Measurements from ENCODE around the gene POLA1.

DNA sequence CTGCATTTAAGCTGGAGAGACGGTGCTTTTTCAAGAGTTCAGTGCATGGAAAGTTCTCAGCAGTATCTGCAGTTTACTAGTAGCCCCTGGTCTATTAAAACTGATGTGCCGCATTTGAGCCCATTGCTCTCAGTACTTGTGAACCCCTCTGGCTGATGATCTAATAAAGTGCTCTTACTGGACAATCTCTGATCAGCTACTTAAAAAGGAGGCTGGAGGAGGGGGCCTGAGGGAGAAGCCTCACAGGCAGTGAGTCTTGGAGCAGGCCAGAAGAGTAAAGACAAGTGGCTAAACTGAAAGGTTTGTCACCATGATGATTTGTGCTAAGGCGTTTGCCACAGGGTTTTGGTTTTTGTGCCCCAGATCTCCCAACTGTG, 183.6 kb downstream of the POLA1 start:
- no peak for TF ChIP-seq EZH2phosphoT487 (IDR thresholded peaks at IDR 0.05; ENCODE audit: low read depth, severe bottlenecking, unreplicated experiment)
- TF ChIP-seq, protein P1, sequence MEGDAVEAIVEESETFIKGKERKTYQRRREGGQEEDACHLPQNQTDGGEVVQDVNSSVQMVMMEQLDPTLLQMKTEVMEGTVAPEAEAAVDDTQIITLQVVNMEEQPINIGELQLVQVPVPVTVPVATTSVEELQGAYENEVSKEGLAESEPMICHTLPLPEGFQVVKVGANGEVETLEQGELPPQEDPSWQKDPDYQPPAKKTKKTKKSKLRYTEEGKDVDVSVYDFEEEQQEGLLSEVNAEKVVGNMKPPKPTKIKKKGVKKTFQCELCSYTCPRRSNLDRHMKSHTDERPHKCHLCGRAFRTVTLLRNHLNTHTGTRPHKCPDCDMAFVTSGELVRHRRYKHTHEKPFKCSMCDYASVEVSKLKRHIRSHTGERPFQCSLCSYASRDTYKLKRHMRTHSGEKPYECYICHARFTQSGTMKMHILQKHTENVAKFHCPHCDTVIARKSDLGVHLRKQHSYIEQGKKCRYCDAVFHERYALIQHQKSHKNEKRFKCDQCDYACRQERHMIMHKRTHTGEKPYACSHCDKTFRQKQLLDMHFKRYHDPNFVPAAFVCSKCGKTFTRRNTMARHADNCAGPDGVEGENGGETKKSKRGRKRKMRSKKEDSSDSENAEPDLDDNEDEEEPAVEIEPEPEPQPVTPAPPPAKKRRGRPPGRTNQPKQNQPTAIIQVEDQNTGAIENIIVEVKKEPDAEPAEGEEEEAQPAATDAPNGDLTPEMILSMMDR (IDR thresholded peaks at IDR 0.05; ENCODE audit: poor library complexity) = no peak

Measured in hepatocyte (in vitro differentiated cells).